GM19438 (cell line): ENCODE results near the gene MED1.
"Not testable (repeated sequence)": the region's sequence is repeated elsewhere in the genome, so short reads cannot be mapped to it uniquely, and the experiment has no call there.

Experiments used
- ATAC-seq: cut with Tn5 transposase; IDR thresholded peaks from one replicate; pipeline ENCODE4 v1.9.1; 2021; ENCODE audit warnings: low read depth; ENCODE audit not compliant: unreplicated experiment

MED1 gene

DNA sequence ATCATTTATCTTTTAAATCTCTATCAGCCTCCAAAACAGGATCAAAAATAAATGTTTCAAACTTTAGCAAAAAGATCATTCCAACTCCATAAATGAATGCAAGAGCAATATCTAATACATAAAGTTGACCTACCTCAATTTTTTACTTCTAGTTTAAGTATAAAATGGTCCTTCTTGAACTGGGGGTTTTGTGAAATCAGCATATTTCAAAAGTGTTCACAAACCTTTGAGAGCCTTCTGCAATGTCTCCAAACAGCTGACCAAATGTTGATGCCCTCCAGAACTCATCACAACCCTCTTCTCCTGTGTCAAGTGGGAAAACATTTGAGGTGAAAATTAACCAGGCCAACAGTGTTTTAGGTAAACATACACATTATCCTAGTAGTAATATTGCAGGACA, 7.7 kb downstream of the MED1 start:
- no peak for ATAC-seq

DNA sequence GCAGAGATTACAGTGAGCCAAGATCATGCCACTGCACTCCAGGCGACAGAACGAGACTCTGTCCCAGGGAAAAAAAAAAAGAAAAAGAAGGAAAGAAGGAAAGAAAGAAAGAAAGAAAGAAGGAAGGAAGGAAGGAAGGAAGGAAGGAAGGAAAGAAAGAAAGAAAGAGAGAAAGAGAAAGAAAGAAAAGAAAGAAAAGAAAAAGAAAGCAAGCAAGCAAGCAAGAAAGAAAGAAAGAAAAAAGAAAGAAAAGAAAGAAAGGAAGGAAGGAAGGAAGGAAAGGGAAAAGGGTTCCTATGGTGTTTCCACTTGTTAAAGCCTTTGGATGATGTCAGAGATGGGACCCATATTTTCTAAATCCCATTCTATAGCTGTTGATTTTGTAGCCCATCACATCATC, 11.2 kb downstream of the MED1 start:
- ATAC-seq: not testable (repeated sequence)

DNA sequence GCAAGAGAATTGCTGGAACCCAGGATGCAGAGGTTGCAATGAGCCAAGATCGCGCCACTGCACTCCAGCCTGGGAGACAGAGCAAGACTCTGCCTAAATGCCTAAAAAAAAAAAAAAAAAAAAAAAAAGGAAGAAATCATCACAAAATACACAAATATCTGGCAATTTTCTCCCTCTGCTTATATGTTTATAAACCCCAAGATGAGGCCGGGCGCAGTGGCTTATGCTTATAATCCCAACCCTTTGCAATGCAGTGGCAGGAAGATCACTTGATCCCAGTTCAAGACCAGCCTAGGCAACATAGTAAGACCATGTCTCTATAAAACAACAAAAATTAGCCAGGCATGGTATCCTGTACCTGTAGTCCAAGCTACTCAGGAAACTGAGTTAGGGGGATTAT, 21.5 kb downstream of the MED1 start:
- ATAC-seq: no peak

DNA sequence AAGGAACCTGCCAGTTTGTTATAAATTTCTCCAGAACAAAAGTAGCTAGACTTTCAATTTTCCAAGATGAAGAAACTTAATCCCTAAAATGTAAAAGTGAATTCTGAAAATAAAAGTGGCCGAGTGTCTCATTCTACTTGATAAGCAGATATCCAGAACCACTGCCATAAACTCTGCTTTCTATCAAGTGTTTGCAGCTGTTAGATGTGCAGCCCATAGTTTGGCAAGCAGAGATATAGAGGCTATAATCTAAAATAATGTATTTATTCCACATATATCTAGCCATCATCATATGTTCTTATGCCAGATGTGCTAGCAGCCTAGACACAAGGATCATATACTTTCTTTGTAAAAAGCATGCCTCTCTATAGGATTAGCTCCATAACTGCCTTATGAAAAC, 34.9 kb downstream of the MED1 start:
- ATAC-seq: no peak

DNA sequence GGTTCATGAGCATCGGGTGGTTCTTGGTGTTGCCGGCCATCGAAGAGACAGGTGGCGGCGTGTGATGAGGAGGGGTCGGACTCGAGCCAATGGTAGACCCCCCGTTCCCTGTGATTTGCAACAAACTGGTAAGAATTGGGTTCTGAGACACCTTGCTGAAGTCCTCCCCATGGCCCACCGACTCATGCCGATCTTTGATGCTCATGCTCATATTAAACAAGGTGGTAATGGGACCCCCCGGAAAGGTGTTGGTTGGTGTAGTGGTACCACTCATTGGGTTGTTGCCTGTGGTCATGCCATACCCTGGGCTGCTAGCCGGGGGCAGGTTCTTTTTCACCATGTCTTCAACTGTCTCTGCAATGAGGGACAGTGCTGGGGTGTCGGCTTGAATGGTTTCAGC, 40.8 kb downstream of the MED1 start:
- no peak for ATAC-seq

DNA sequence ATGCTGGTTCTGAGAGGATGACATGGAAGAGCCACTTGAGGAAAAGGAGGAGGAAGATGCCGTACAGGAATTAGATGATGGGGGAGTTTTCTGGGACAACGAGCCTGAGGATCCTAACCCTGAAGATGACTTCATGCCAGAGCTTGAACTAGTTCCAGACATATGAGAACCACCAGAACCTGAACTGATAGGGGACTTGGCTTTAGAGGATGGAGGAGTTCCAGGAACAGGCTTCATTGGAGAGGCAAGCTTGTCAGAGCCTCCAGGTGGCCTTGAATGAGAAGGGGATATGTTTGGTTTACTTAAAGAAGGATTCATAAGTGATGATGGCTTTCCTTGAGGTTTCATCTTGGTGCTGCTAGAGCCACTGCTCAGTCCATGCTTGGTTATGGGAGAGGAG, 42.7 kb downstream of the MED1 start:
- no peak for ATAC-seq

DNA sequence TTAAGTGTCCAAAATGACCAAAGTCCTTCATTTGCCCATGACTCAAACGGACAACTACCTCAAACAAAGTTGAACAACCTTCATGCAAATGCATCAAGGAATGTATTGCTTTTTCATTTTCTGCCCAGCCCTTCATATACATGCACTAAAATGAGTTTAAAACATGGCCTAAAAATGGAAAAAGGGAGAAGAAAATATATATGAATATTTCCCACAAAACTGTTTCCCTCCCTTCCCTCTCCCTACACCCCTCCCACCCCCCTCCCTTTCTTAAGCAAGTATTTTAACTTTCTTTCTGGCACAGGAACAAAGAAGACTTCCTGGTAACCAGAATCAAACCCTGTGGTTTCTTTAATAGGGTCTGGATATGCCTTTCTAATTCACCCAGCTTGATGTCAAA, 44.1 kb downstream of the MED1 start:
- ATAC-seq: no peak

DNA sequence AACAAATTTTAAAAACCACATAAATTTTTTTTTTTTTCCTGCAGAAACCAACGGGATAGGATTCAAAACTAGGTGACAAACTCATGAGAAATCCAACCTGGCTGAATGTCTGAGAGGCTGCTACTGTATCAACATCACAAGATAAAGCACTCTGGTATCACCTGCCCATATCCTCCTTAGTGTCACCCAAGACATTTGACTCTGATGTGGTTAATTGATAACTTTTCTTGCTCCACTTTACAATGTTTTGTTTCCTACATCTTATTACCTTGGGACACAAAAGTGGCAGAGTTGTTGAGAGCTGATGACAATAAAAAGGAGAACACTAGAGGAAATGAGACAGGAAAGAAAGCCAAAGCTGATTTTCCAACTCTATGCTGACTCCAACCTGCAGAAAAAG, 45.6 kb downstream of the MED1 start:
- ATAC-seq: no peak

DNA sequence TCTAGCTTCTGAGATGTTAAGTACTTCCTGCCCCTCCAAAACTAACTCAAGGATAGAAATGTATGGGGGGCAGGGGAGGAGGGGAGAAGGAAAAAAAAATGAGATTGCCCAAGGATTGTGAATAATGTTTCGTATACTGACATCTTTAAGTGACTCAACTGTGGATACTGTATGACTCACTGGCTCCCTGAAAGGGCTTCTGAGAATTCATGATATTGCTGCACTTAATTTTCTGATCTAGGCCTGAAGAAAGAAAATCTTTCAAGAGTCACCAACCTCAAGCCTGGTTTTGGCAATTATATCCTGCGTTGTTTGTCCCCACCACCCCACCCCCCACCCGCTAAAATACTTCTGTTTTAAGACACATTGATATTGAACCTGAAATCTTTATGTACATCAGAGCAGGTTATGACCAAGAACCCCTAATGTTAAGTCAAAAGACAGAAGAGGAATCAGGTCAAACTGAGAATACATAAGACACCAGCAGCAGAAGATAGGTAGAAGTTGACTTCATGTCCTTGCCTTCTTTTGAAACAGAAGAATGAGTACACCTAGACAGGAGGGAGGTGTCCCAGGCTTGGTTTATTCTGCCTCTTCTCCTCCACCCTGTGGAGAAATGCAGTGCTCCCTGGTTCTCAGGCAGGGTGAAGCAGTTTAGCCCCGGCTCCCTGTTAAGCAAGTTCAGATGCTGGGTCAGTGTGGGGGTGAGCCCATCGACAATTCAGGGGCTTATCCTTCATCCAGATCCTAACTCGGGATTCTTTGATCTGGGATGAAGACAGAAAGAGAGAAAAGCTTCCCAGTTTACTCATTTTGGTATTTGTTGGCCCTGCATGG, 46.3 kb downstream of the MED1 start:
- no peak for ATAC-seq

DNA sequence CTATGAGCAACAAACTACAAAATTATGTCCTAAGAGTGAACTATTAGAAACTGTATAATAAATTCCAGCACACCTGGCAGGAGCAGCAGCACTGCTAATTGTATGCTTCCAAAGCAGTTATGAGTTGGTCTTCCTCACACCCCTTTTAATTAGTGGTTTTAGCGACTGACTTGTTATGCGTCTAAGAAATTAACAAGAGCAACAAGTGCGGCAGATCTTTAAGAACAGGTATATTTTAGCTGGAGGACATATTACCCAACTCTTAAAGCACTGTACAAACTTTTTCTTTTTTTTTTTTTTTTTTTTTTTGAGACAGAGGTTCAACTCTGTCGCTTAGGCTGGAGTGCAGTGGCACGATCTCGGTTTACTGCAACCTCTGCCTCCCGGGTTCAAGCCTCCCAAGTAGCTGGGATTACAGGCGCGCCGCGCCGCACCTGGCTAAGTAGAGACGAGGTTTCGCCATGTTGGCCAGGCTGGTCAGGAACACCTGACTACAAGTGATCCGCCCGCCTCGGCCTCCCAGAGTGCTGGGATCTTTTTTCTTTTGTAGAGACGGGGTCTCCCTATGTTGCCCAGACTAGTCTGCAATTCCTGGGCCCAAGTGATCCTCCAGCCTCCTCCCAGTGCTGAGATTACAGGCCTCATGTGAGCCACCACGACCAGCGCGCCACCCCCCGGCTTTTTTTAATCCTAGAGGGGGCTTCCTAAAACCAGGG, 48.0 kb downstream of the MED1 start:
- no peak for ATAC-seq

DNA sequence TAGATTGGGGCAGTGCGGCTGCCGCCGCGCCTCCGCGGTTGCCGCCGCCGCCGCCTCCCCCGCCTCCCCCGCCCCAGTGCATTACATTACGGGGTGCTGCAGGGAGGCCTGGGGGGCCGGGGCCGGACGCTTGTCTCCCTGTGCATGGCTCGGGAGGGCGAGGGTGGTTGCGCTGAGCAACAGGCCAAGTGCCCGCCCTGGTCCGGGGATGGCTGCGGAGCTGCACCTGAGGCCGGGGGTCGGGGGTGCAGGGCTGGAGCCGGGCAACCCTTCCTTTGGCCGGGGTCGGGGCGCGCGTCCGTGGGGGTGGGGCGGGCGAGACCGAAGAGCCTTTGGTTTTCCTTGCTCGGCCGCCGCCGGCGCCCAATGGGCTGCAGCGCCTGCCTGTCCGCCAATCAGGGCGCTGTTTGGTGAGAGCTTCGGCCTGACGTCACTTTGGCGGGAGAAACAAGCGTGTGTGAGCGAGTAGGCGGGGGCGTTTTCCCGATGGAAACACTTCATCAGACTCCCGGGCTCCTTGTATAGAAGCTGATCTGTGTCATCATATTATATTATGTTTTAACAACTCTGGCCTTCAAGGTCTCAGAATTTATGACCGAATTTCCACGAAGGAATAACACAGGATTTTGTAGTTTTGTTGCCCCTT, 48.7 kb downstream of the MED1 start:
- ATAC-seq: peak; percentile 64

DNA sequence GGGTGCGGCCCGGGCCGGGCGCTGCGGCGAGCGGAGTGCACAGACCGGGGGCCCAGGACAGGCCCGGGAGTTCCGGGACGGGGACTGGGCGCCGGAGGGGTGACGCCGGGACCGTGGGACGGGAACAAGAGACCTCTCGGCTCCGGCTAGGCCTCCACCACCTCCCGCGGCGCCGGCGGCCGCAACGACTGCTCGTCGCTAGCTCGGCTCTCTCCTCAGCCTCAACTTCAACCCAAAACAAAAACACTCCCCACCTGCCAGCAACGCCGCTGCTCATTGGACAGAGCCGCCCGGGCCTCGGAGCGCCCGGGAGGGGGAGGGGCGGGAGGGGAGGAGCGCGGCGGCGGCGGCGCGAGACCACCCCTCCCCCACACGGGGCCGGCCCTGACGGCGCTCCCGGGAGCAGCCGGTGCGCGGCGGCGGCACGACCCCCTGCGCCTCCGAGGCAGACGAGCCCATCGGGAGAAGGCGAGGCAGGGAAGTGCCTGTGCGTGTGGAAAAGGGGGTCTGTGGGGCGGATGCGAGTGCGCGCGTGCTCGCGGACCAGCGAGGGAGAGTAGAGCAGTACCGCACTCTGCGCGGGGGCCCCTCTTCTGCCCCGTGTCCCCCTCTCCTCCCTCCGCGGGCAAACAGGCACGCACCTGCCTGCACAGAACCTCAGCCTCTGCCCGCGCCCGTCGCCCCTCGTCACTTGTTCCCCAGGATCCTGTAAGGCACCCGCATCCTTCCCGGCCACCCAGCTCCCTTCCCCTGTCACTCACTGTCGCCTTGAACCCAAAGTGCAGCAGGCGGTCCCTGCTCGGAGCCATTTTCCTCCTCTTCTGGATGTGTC, 49.4 kb downstream of the MED1 start, which contains the start of gene FBXL20:
Gene FBXL20, minus strand, starts transcription at position 215 of the 832 bp plus-strand sequence. CDS start 224 bp downstream, outside the sequence.
- ATAC-seq: peak; percentile 65

DNA sequence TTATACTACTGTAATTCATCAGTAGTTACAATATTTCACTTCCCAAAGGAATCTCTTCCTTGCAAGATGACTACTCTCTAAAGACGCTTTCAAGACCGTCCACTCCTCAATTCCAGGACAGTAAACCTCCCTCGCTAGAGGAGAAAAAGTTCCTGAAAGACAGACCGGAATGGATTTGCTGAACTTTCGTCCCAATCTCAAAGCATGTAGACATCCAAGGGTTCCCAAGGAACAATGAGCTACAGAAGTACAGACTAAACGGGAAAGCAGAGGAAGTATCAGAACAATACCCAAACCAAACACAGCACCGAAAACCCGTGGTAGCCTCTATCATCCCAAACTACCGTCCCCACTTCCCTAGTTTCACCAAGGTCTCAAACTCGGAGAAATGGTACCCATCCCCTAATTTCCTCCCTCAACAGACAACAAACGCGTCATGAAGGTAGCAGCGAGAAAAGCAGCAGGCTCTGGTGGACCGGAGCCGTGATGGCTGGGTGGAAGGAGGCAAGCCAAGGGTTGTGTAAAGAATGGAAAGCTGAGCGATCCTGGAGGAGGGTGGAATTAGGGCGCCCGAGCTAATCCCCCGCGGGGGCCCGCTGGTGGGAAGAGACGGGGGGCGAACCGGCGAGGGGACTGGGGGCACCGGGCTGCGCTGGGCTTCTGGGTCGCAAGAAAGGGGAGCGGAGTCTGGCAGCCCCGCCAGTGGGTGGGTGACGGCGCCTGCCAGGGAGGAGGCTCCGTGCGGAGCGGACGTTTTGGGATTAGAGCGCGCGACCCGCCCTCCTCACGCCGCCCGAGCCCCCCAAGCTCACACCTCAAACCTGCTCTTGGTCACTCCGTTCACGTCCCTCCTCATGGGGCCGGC, 50.3 kb downstream of the MED1 start:
- no peak for ATAC-seq

DNA sequence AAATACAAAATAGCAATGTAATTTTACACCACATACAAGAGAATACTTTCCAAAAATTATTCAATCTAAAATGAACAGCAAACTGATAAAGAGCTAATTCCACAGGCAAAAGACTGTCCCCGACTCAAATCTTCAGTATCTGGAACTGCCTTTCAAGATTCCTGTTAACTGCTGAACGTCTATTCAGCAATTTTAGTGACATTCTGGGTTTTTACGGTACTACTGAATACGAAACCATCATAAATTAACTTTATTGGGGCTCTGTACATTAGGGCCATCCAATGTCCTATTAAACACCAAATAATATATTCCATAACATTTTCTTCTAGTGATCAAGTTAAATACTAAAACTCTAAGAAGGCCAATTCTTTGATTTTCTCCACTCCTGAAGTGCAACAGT, 51.3 kb downstream of the MED1 start:
- no peak for ATAC-seq

DNA sequence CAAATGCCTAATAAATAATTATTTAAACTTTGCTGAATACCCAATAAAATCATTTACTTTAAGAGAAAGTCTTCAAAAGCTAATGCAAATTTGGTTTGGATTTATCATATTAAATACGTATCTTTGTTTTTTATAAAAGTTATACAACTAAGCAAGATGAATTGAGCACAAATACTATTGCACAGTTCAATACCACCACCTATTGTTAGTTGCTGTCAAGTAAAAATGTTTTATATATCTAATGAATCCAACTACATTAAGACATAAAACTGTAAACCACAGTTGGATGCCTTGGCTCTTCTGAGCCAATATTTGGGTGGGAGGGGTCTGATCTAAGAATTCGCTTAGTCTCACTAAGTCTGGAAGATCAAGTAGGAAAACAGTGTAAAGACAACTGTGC, 57.3 kb downstream of the MED1 start:
- ATAC-seq: no peak

DNA sequence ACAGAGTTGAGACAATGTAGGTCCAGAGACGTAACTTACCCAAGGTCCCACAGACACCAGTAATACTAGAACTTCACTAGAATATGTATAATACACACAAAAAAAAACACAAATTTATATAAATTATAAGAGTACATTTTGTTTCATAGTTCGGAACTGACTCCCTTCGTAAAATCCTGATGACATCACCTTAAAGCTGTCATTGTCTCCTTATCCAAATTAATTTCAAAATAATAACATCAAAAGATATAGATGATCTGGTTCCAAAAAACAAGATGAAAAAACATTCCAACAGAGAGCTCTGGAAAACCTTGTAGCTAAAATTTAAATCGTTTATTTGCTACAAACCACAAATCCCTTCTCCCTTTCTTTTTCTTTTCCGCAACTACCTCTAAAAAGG, 59.6 kb downstream of the MED1 start:
- no peak for ATAC-seq

DNA sequence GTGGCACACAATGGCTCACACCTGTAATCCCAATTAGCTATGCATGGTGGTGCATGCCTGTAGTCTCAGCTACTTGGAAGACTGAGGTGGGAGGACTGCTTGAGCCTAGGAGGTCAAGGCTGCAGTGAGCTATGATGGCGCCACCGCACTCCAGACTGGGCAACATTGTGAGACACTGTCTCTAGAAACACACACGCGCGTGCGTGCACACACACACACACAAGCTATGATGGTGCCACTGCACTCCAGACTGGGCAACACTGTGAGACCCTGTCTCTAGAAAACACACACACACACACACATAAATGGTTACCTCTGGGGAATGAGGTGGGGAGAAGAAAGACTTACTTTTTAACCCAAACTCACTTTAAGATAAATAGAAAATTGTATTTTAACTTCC, 66.0 kb downstream of the MED1 start:
- no peak for ATAC-seq

DNA sequence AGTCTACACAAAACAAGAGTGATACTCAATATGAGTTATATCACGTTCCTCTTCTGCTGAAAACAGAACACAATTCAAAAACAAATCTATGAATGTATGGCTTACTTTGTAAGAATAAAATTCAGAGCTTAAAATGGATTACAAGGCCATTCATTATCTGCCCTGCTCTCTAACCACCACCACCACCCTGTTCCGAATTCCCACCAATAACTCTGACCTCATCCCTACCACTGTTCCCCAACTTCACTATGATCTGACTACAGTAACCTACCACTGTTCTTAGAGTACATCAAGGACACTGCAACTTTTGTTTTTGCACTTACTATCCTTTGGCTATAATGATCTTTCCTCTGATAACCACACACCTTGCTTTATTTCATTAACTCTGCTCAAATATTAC, 70.9 kb downstream of the MED1 start:
- ATAC-seq: no peak

DNA sequence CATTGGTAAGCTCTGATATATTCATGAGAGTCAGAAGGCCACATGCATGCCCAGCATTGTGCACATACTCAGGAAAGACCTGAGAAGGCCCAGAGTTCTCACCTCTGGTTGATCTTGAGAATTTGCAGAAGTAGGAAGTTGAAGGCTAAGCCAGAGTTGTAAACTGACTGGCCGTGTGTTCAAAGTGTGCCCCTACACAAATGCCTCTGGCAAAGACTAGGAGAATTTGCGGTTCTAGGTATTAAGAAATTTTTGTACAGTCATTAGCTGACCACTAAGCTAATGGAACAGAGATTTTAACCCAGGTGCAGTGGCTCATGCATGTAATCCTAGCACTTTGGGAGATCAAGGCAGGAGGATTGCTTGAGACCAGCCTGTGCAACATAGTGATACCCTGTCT, 74.6 kb downstream of the MED1 start:
- no peak for ATAC-seq

DNA sequence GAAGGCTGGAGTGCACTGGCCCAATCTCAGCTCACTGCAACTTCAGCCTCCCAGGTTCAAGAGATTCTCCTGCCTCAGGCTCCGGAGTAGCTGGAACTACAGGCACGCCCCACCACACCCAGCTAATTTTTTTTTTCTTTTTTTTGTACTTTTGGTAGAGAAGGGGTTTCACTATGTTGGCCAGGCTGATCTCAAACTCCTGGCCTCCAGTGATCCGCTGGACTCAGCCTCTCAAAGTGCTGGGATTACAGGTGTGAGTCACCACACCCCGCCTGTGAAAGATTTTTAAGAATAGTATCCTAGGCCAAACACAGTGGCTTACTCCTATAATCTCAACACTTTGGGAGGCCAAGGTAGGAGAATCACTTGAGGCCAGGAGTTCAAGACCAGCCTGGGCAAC, 83.3 kb downstream of the MED1 start:
- not testable (repeated sequence) for ATAC-seq
